ENCODE measurements around the gene HOTAIR. TPM values are rescaled to one million over a fixed set of nuclear protein-coding genes. Genes with fewer than 3 reads are reported as not detected.
A peak's percentile ranks its signal among the peaks of the same experiment; 100 is the strongest.

HOTAIR gene
- not detected for total RNA-seq

DNA sequence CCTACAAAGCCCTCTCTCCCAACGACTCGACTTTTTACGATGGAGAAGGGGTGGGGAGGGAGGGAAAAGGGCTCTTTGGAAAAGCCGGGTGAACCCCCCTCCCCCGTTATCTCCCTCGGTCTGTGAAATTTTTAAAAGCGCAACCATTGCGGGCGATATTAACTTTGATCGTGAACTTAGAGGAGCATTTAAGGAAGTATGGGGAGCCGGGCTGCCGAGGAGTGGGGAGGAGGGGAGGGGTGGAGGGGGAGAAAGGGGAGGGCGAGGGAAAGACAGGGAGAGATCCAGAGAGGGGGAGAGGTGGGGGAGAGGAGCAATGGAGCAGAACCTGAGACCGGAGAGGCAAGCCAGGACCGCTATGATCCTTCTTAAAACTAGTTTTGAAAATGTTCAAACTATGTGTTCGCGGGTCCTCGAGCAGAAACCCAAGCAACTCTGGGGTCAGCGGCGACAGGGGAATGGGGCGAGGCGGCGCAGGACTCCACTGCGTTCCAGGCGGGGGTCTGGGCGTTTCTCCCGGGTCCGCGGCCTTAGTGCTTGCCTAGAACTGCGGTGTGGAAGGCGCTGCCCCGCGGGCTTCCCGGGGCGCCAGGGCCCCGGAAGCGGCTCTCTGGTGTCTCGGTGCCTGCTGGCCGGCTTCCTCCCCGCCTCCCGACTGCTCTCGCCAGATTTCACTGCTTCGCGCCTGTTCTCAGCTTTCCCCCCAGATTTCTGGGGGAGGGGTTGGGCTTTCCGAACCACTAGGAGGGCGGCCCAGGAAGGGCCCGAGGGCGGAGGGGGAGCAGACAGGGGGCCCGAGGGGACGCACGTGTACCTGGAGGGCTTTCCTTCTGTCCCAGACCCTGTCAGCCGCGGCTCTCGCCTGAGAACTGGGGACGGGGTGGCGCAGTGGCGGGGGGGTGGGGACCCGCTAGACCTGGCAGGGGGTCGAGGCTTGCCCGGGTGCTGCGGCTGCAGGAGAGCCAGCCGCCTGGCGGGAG is at the start of gene HOTAIR:
HOTAIR (minus strand) TSS at position 871 of the 980 bp plus-strand sequence.
- Histone ChIP-seq H3K4me1 (peaks cover 0 to 29% of the 10 kb centered on the region in 2 donors), H3K36me3 (no peaks in the 10 kb centered on the region), H3K4me3 (peak within 1 kb of the TSS in 1 of 2 donors; percentile 32), H3K9me3 (no peaks in the 10 kb centered on the region), H3K27ac (no peak within 1 kb of the TSS), H3K27me3 (peaks cover 67 to 88% of the 10 kb centered on the region in 2 donors)
- no peak for DNase-seq (ENCODE audit: low spot score)
- TF ChIP-seq, protein P1, sequence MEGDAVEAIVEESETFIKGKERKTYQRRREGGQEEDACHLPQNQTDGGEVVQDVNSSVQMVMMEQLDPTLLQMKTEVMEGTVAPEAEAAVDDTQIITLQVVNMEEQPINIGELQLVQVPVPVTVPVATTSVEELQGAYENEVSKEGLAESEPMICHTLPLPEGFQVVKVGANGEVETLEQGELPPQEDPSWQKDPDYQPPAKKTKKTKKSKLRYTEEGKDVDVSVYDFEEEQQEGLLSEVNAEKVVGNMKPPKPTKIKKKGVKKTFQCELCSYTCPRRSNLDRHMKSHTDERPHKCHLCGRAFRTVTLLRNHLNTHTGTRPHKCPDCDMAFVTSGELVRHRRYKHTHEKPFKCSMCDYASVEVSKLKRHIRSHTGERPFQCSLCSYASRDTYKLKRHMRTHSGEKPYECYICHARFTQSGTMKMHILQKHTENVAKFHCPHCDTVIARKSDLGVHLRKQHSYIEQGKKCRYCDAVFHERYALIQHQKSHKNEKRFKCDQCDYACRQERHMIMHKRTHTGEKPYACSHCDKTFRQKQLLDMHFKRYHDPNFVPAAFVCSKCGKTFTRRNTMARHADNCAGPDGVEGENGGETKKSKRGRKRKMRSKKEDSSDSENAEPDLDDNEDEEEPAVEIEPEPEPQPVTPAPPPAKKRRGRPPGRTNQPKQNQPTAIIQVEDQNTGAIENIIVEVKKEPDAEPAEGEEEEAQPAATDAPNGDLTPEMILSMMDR (IDR thresholded peaks at IDR 0.05) = no peak

DNA sequence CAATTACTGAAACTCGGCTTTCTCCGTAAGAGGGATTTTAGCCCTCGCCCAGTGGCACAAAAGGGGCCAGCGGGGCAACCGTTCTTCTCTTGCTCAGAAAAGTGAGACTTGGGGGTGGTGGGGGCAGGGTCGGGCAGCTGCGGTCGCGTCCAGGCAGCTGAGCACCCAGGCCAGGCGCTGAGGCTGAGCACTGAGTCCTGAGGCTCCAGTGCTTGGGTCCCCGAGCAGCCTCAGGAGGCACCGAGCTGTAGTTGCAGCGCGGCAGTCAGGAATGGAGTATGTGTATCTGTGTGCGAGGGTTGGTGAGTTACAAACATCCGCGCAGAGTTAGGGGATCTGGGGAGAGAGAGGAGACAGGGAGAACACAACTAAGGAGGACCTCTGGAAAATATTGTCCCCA is 49.4 kb upstream of the HOTAIR start:
- Histone ChIP-seq H3K27me3 (peaks cover 24 to 38% of the 10 kb centered on the region in 2 donors), H3K27ac (no peak overlapping the region), H3K4me1 (peaks cover 0 to 12% of the 10 kb centered on the region in 2 donors), H3K36me3 (no peaks in the 10 kb centered on the region), H3K9me3 (no peaks in the 10 kb centered on the region), H3K4me3 (no peak overlapping the region)
- DNase-seq (ENCODE audit: low spot score) = no peak
- TF ChIP-seq, protein P1 (IDR thresholded peaks at IDR 0.05) = no peak

DNA sequence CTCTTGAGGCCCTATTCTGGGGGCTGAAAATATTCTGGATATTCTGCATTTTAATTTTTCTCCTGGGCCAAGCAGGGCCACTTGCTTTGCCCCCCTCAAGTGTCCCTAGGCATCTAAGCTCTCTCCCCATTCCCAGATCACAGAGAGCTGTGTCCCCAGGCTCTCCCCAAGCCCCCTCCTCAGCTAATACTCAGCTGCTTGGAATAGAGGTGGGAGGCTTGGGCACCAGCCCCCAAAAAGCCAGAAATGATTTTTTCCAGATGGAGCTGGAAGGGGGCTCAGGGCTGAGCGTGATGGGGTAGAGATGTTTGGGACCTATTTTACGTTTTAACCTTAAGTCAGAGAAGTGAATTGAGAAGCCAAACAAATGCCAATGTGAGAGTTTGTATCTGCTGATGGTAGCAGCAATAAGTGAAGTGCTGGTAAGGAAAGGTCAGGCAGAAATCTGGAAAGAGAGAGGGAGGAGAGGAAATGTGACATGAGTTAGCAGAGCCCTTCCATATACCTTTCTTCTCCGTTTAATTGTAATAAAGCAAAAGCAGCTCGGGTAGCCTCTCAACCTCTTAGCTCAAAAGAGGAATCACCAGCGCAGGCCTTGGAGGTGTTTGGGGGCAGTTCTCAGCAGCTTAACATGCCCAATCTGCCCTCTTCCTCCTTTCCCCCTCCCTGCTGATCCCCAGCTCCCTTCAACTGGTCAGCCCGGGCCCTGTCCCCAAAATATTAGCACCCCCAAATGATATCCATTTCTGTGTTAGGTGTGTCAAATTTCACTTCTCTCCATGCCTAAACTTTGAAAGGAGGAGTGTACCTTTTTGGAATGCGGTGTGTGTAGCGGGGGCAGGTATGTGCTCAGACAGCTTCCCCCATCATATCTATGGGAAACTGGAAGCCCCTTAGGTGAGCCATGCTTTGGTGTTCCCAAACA is 48.5 kb upstream of the HOTAIR start:
- Histone ChIP-seq H3K4me1 (peaks cover 0 to 19% of the 10 kb centered on the region in 2 donors), H3K27me3 (peaks cover 16 to 29% of the 10 kb centered on the region in 2 donors), H3K4me3 (no peak overlapping the region), H3K36me3 (no peaks in the 10 kb centered on the region), H3K27ac (no peak overlapping the region), H3K9me3 (no peaks in the 10 kb centered on the region)
- TF ChIP-seq, protein P1 (IDR thresholded peaks at IDR 0.05) = no peak
- DNase-seq (ENCODE audit: low spot score) = no peak

DNA sequence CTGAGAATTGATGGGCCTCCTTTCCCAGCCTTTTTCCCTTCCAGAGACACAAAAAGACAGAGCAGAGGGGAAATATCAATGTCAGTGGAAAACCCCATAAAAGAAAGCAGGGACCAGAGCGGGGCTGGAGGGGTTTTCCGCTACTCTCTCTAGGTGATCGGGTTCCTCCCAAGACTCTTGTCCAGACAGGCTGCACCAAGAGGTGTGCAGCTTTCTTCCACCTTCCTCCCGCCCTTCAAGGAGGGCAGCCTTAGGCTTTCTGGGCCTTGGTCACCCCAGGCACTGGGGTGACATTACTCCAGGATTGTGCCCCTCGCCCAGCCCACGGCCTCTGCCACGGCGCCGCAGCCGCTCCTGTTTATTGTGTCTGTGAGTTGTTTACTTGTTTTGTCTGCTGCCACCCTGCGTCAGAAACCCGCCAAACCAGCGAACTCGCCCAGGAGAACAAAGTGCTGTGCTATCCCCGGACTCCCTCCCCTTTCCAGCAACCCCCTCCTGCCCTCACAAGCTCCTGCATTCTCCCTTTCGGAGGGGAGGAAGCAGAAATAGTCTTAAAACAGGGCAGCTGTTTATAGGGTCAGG is 46.8 kb upstream of the HOTAIR start:
- TF ChIP-seq, protein P1 (IDR thresholded peaks at IDR 0.05) = no peak
- no peak for DNase-seq (ENCODE audit: low spot score)
- Histone ChIP-seq H3K36me3 (no peaks in the 10 kb centered on the region), H3K4me3 (no peak overlapping the region), H3K9me3 (no peaks in the 10 kb centered on the region), H3K4me1 (peaks cover 0 to 36% of the 10 kb centered on the region in 2 donors), H3K27me3 (peaks cover 9 to 29% of the 10 kb centered on the region in 2 donors), H3K27ac (no peak overlapping the region)

DNA sequence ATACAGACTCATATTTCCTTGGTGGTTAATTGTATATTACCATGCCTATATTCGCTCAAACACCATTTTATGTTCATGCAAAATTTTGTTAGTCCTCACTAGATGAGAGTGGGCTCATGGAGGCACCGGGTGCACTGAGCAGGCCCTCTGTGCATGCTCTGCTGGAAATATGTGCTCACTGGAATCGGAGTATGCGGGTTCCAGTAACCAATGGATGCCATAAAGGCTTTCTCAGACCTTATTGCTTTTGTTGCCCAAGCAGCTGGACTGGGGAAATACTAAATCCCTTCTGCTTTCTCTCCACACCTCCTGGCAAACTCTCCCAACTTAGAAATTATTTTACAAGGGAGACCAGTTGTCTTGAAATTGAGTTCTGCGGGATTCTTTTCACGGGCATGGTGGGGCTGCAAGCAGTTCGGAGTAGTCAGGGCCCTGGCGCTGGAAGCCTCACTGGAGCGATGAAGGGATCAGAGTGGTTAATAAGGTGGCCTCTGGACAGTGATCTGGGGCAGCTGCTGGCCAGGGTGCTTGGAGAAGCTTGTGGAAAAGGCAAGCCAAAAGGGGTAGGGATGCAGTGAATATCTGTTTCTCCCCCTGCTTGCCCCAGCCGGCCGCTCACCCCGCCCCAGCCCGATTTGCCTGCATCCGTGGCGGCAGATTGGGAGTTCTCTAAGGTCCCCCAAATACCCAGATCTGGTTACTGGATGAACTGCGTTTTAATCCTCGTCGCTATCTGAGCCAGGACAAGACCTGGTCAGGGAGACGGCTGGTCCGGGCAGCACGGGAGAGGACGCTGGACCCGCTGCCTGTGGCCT is 46.0 kb upstream of the HOTAIR start:
- H3K9me3 ChIP-seq = no peaks in the 10 kb centered on the region
- no peaks in the 10 kb centered on the region for H3K36me3 ChIP-seq
- H3K27me3 ChIP-seq = peaks cover 7 to 28% of the 10 kb centered on the region in 2 donors
- TF ChIP-seq, protein P1 (IDR thresholded peaks at IDR 0.05) = no peak
- peak overlapping the region; percentile 35 to 55 for H3K27ac ChIP-seq
- H3K4me1 ChIP-seq = peaks cover 0 to 39% of the 10 kb centered on the region in 2 donors
- no peak for DNase-seq (ENCODE audit: low spot score)
- no peak overlapping the region for H3K4me3 ChIP-seq
